ENCODE results near the gene ODF2L.

The ODF2L gene

DNA sequence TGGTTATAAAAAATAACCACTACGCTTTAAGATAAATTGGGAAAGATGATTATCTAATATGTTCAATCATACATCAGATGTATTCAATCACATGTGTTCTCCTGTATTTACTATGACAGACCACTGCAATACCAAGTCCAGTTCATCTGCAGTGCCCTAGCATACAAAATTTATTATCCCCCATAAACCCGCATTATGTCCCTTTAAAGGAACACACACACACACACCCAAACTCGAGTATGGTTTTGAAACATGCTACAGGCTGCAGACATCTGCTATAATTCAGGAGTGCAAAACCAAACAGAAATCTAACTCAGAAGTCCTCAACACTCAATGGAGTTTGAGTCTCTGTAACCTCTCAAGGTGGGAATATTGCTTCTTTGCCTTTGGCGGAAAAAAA is 14.9 kb downstream of the ODF2L start:
- H3K36me3 ChIP-seq = no peaks in the 10 kb centered on the region
- H3K9me3 ChIP-seq (ENCODE audit: severe bottlenecking) = peaks cover 6% of the 10 kb centered on the region
- no peak for DNase-seq
- H3K27ac ChIP-seq = no peak overlapping the region
- H3K27me3 ChIP-seq (ENCODE audit: insufficient read depth, low read depth, severe bottlenecking) = no peaks in the 10 kb centered on the region
- H3K4me3 ChIP-seq (ENCODE audit: low read depth, low read length) = no peak overlapping the region
- TF ChIP-seq, protein P1, sequence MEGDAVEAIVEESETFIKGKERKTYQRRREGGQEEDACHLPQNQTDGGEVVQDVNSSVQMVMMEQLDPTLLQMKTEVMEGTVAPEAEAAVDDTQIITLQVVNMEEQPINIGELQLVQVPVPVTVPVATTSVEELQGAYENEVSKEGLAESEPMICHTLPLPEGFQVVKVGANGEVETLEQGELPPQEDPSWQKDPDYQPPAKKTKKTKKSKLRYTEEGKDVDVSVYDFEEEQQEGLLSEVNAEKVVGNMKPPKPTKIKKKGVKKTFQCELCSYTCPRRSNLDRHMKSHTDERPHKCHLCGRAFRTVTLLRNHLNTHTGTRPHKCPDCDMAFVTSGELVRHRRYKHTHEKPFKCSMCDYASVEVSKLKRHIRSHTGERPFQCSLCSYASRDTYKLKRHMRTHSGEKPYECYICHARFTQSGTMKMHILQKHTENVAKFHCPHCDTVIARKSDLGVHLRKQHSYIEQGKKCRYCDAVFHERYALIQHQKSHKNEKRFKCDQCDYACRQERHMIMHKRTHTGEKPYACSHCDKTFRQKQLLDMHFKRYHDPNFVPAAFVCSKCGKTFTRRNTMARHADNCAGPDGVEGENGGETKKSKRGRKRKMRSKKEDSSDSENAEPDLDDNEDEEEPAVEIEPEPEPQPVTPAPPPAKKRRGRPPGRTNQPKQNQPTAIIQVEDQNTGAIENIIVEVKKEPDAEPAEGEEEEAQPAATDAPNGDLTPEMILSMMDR (IDR thresholded peaks at IDR 0.05; ENCODE audit: low read depth, low read length) = no peak

DNA sequence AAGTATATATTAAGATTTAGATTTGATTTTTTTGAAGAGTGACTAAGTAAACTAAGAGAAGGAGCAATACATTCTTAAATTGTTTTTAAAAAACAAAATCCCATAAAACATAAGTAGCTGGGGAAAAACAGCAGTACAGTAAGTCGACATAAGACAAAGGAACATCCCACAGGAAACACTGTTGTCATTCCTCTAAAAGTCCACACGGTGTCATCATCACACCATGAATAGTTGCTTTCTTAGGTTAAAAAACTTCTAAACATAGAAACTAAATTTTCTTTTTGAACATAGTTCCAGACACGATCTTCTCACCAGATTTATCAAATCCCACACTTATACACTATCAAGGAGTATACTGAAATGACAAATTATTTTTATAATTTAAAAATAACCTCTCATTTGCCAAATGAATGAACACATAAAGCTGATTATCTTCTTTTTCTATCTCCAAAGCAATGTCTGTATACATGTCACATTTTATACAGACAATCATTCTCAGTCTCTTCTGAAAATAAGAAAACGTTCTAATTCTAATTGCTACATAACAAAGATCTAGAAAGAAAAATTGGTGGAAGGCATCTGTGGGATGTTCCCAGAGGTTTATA is 15.8 kb downstream of the ODF2L start:
- no peak overlapping the region for H3K27ac ChIP-seq
- peaks cover 6% of the 10 kb centered on the region for H3K9me3 ChIP-seq (ENCODE audit: severe bottlenecking)
- TF ChIP-seq, protein P1 (IDR thresholded peaks at IDR 0.05; ENCODE audit: low read depth, low read length) = peak; percentile 57
- no peak for DNase-seq
- no peak overlapping the region for H3K4me3 ChIP-seq (ENCODE audit: low read depth, low read length)
- H3K27me3 ChIP-seq (ENCODE audit: insufficient read depth, low read depth, severe bottlenecking) = no peaks in the 10 kb centered on the region
- no peaks in the 10 kb centered on the region for H3K36me3 ChIP-seq

DNA sequence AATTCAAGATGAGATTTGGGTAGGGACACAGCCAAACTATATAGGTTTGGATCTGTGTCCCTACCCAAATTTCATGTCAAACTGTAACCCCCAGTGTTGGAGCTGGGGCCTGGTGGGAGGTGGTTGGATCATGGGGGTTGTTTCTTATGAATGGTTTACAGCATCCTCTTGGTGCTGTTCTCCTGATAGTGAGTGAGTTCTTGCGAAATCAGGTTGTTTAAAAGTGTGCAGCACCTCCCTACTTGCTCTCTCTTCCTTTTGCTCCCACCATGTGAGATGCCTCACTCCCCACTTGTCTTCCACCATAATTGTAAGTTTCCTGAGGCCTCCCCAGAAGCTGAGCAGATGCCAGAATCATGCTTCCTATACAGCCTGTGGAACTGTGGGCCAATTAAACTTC is 17.3 kb downstream of the ODF2L start:
- no peak overlapping the region for H3K27ac ChIP-seq
- H3K9me3 ChIP-seq (ENCODE audit: severe bottlenecking) = peaks cover 6% of the 10 kb centered on the region
- TF ChIP-seq, protein P1 (IDR thresholded peaks at IDR 0.05; ENCODE audit: low read depth, low read length) = no peak
- H3K36me3 ChIP-seq = peaks cover 6% of the 10 kb centered on the region
- H3K4me3 ChIP-seq (ENCODE audit: low read depth, low read length) = no peak overlapping the region
- no peak for DNase-seq
- H3K27me3 ChIP-seq (ENCODE audit: insufficient read depth, low read depth, severe bottlenecking) = no peaks in the 10 kb centered on the region

DNA sequence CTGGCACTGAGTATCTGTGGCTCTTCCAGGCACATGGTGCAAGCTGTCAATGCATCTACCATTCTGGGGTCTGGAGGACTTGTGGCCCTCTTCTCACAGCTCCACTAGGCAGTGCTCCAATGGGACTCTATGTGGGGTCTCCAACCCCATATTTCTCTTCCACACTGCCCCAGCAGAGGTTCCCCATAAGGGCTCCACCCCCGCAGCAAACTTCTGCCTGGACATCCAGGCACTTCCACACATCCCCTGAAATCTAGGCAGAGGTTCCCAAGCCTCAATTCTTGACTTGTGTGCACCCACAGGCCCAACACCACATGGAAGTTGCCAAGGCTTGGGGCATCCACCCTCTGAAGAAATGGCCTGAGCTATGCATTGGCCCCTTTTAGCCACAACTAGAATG is 18.8 kb downstream of the ODF2L start:
- Histone ChIP-seq H3K27me3 (ENCODE audit: insufficient read depth, low read depth, severe bottlenecking) (no peaks in the 10 kb centered on the region), H3K9me3 (ENCODE audit: severe bottlenecking) (peaks cover 6% of the 10 kb centered on the region), H3K27ac (no peak overlapping the region), H3K4me3 (ENCODE audit: low read depth, low read length) (no peak overlapping the region), H3K36me3 (peaks cover 6% of the 10 kb centered on the region)
- DNase-seq = no peak
- TF ChIP-seq, protein P1 (IDR thresholded peaks at IDR 0.05; ENCODE audit: low read depth, low read length) = no peak

DNA sequence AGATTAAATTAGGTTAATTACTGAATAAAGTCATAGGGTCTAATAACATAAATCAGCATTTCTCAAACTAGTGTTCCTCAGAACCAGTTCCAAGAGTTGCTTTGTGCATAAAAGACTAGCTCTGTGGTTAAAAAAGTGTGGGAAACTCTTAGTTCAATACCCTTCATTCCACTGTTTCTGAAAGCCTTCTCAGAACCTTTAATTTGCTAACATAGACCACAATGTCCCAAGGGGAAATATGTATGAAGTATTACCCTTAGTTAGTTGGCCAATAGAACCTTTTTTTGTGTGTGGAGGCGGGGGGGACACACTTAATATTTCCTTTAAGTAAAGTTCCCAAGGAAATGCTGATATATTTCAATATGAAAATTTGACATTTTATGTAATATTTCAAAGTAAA is 20.4 kb downstream of the ODF2L start:
- no peaks in the 10 kb centered on the region for H3K27me3 ChIP-seq (ENCODE audit: insufficient read depth, low read depth, severe bottlenecking)
- H3K9me3 ChIP-seq (ENCODE audit: severe bottlenecking) = peaks cover 6% of the 10 kb centered on the region
- TF ChIP-seq, protein P1 (IDR thresholded peaks at IDR 0.05; ENCODE audit: low read depth, low read length) = no peak
- no peak overlapping the region for H3K27ac ChIP-seq
- no peak overlapping the region for H3K4me3 ChIP-seq (ENCODE audit: low read depth, low read length)
- H3K36me3 ChIP-seq = peaks cover 6% of the 10 kb centered on the region
- DNase-seq = no peak

DNA sequence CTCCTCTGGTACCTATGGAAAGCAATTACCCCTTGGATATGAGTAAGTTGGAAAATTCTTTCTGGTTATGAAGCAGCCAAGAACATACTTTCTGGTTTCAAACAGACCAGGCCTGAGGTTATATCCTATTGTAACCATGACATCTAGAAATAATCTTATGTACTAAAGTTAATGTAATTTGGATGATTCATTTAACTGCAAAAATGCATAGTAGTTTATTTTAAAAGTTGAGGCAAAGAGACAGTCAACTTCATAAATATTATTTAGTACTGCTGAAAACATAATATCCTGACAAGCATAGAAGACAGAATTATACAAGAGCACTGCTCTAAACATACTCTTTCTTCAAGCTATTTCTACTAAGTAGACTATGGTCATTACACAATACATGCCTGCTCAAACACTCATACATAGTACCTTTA is 25.5 kb downstream of the ODF2L start:
- Histone ChIP-seq H3K27ac (no peak overlapping the region), H3K9me3 (ENCODE audit: severe bottlenecking) (no peaks in the 10 kb centered on the region), H3K4me3 (ENCODE audit: low read depth, low read length) (no peak overlapping the region), H3K36me3 (peaks cover 6% of the 10 kb centered on the region), H3K27me3 (ENCODE audit: insufficient read depth, low read depth, severe bottlenecking) (no peaks in the 10 kb centered on the region)
- DNase-seq = no peak
- TF ChIP-seq, protein P1 (IDR thresholded peaks at IDR 0.05; ENCODE audit: low read depth, low read length) = no peak

Measured in WERI-Rb-1 (cell line).